Ectodermal cell (in vitro differentiated cells): ENCODE data around the gene CHI3L2.

Experiments
- H3K27ac ChIP-seq: 2 replicates; pipeline ENCODE4 v1.7.0; 2013; ENCODE audit warnings: mild to moderate bottlenecking, low read depth, low read length; ENCODE audit not compliant: insufficient read depth, poor library complexity, severe bottlenecking
- H3K27me3 ChIP-seq: 2 replicates; pipeline ENCODE4 v1.7.0; 2013; ENCODE audit warnings: mild to moderate bottlenecking, low read length; ENCODE audit not compliant: insufficient read depth, control insufficient read depth, poor library complexity, severe bottlenecking
- H3K36me3 ChIP-seq: one replicate; pipeline ENCODE4 v1.7.0; 2013; ENCODE audit warnings: low read length; ENCODE audit not compliant: control insufficient read depth, insufficient read depth
- H3K4me1 ChIP-seq: one replicate; pipeline ENCODE4 v1.7.0; 2013; ENCODE audit warnings: low read length; ENCODE audit not compliant: control insufficient read depth, insufficient read depth
- H3K4me3 ChIP-seq: 2 replicates; pipeline ENCODE4 v1.7.0; 2013; ENCODE audit warnings: low read depth, low read length, control low read depth; ENCODE audit not compliant: insufficient read depth
- H3K9me3 ChIP-seq: 2 replicates; pipeline ENCODE4 v1.7.0; 2013; ENCODE audit warnings: mild to moderate bottlenecking, low read length, moderate library complexity; ENCODE audit not compliant: control insufficient read depth
- WGBS, 2 experiments: methylation state at CpG; one replicate each; pipeline ENCODE4 v1.1.7; 2013; ENCODE audit warnings: missing lambda C conversion rate in 2 of 2; 5-methylcytosine and 5-hydroxymethylcytosine counted together

Gene CHI3L2

DNA sequence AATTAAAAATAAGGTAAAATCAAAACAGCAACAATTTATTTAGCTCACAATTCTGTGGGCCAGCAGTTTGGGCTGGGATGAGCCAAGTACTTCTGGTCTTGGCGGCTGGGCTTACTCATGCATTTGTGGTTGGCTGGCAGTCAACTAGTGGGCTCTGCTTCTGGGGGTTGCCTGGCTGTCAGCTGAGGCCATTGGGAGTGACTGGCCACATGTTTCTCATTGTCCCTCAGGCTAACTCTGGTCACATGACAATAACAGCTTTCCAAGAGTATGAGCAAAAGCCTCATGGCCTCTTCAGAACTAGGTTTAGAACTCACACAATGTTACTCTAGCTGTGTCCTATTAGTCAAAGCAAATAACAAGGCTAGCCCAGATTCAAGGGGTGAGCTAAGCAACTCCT lies 47.6 kb downstream of the CHI3L2 start:
- no peak overlapping the region for H3K27ac ChIP-seq
- 98 to 100% methylated on average over 1 of the region's 1 CpG for WGBS, 2 experiments
- H3K27me3 ChIP-seq: no peaks in the 10 kb centered on the region
- no peaks in the 10 kb centered on the region for H3K9me3 ChIP-seq
- no peak overlapping the region for H3K4me3 ChIP-seq
- H3K4me1 ChIP-seq: no peaks in the 10 kb centered on the region
- H3K36me3 ChIP-seq: no peaks in the 10 kb centered on the region

GRCh38 chr1:111275780-111276433 lies 48.4 kb downstream of the CHI3L2 start:
- Histone ChIP-seq H3K36me3 (no peaks in the 10 kb centered on the region), H3K27ac (no peak overlapping the region), H3K4me1 (no peaks in the 10 kb centered on the region), H3K27me3 (no peaks in the 10 kb centered on the region), H3K4me3 (no peak overlapping the region), H3K9me3 (no peaks in the 10 kb centered on the region)

GRCh38 chr1:111279144-111279543 lies 51.6 kb downstream of the CHI3L2 start:
- no peak overlapping the region for H3K4me3 ChIP-seq
- H3K9me3 ChIP-seq: no peaks in the 10 kb centered on the region
- no peaks in the 10 kb centered on the region for H3K4me1 ChIP-seq
- WGBS, 2 experiments: 89 to 93% methylated on average over 4 of the region's 4 CpGs
- H3K27me3 ChIP-seq: no peaks in the 10 kb centered on the region
- H3K27ac ChIP-seq: no peak overlapping the region
- no peaks in the 10 kb centered on the region for H3K36me3 ChIP-seq

DNA sequence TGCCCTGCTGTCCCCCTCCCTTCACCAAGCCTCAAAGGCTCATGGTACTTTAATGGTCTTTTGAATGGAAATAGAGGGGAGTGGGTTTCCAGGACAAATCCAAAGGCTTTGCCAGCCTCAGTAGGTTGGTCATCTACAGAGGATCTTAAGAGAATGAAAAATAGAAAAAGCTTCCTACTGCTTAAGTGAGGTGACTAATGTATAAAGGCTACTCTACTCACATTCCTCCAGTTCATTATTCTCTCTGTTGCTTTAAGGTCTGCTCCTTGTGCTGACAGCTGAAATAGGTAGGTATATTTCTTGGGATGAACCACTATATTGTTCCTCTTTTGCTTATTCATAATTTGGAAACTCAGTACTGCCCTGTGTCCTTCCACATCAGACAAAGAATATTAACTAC lies 52.8 kb downstream of the CHI3L2 start:
- H3K4me1 ChIP-seq: no peaks in the 10 kb centered on the region
- no peaks in the 10 kb centered on the region for H3K27me3 ChIP-seq
- no peaks in the 10 kb centered on the region for H3K9me3 ChIP-seq
- no peaks in the 10 kb centered on the region for H3K36me3 ChIP-seq
- H3K4me3 ChIP-seq: no peak overlapping the region
- no peak overlapping the region for H3K27ac ChIP-seq

GRCh38 chr1:111281411-111281810 lies 53.9 kb downstream of the CHI3L2 start:
- H3K27ac ChIP-seq: no peak overlapping the region
- 93 to 97% methylated on average over 5 of the region's 5 CpGs for WGBS, 2 experiments

GRCh38 chr1:111283838-111284237 lies 56.3 kb downstream of the CHI3L2 start:
- Histone ChIP-seq H3K27me3 (no peaks in the 10 kb centered on the region), H3K27ac (no peak overlapping the region), H3K4me3 (no peak overlapping the region), H3K9me3 (no peaks in the 10 kb centered on the region), H3K36me3 (no peaks in the 10 kb centered on the region), H3K4me1 (no peaks in the 10 kb centered on the region)

More at GRCh38 chr1:111281411-111281810, 53.9 kb downstream of the CHI3L2 start:
- no peaks in the 10 kb centered on the region for H3K36me3 ChIP-seq
- H3K4me3 ChIP-seq: no peak overlapping the region
- H3K4me1 ChIP-seq: no peaks in the 10 kb centered on the region
- H3K9me3 ChIP-seq: no peaks in the 10 kb centered on the region
- no peaks in the 10 kb centered on the region for H3K27me3 ChIP-seq

DNA sequence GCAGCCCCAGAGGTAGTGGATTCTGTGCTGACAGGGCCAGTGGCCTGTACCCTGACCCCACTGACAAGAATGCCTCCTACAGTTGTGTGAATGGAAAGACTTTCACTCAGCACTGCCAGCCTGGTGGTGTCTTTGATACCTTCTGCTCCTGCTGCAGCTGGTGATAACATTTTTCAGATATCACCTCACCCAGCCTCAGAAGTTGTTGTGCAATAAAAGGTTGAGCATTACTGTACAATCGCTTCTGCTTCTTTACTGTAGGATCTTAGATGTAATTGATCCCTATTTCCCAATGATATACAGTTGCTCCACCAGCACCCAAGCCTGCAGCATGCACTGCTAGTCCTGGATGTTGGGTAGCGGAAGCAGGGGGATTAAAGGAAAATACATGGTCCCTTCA lies 58.4 kb downstream of the CHI3L2 start:
- Histone ChIP-seq H3K4me3 (no peak overlapping the region), H3K9me3 (no peaks in the 10 kb centered on the region), H3K27ac (no peak overlapping the region), H3K4me1 (no peaks in the 10 kb centered on the region), H3K27me3 (no peaks in the 10 kb centered on the region), H3K36me3 (no peaks in the 10 kb centered on the region)
- WGBS, 2 experiments: 88 to 89% methylated on average over 1 to 2 of the region's 2 CpGs

- Histone ChIP-seq H3K27me3 (no peaks in the 10 kb centered on the region), H3K4me3 (no peak overlapping the region), H3K27ac (no peak overlapping the region), H3K36me3 (no peaks in the 10 kb centered on the region), H3K9me3 (no peaks in the 10 kb centered on the region), H3K4me1 (no peaks in the 10 kb centered on the region)
- 31 to 48% methylated on average over 1 of the region's 1 CpG for WGBS, 2 experiments
These were observed 59.4 kb downstream of the CHI3L2 start for GRCh38 chr1:111286912-111287311.

- no peaks in the 10 kb centered on the region for H3K9me3 ChIP-seq
- H3K27me3 ChIP-seq: no peaks in the 10 kb centered on the region
- H3K4me3 ChIP-seq: no peak overlapping the region
- H3K36me3 ChIP-seq: no peaks in the 10 kb centered on the region
- H3K4me1 ChIP-seq: no peaks in the 10 kb centered on the region
- H3K27ac ChIP-seq: no peak overlapping the region
- WGBS, 2 experiments: 62 to 86% methylated on average over 4 to 5 of the region's 5 CpGs
These were observed 61.9 kb downstream of the CHI3L2 start for GRCh38 chr1:111289371-111289770.

DNA sequence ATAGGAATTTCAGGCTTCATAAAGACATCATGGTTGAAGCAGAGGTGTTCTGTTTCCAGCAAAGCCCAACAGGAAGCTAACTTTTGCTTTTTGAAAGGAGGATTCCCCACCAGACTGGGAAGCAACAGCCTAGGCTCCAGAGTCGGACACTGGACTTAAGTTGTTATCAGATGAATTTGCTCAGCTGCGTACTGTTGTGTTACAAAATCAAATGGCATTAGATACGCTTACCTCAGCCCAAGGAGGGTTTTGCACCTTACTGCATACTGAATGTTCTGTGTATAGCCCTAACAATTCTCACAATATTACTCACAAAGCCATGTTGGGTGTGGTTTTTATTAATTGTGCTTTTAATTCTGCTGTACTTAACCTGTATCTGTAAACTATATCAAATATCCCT lies 62.6 kb downstream of the CHI3L2 start:
- H3K27ac ChIP-seq: no peak overlapping the region
- WGBS, 2 experiments: 79 to 82% methylated on average over 3 of the region's 3 CpGs
- H3K4me1 ChIP-seq: no peaks in the 10 kb centered on the region
- no peak overlapping the region for H3K4me3 ChIP-seq
- H3K36me3 ChIP-seq: no peaks in the 10 kb centered on the region
- H3K9me3 ChIP-seq: no peaks in the 10 kb centered on the region
- H3K27me3 ChIP-seq: no peaks in the 10 kb centered on the region

- Histone ChIP-seq H3K27ac (no peak within 1 kb of the TSS), H3K4me1 (no peaks in the 10 kb centered on the region), H3K27me3 (no peaks in the 10 kb centered on the region), H3K9me3 (no peaks in the 10 kb centered on the region), H3K36me3 (no peaks in the 10 kb centered on the region), H3K4me3 (no peak within 1 kb of the TSS)
- 82 to 87% methylated on average over 6 to 7 of the region's 7 CpGs for WGBS, 2 experiments
These were observed 63.1 kb downstream of the CHI3L2 start, which contains the start of gene CHIA for GRCh38 chr1:111290630-111291029. Gene CHIA (plus strand): TSS chr1:111290851. CDS start chr1:111310468, 19,617 bp downstream.
